GM19328 (cell line): ENCODE data around the gene AOAH.

Experiments used
- ATAC-seq: cut with Tn5 transposase; IDR thresholded peaks from one replicate; pipeline ENCODE4 v1.9.1; 2021; ENCODE audit warnings: mild to moderate bottlenecking, moderate library complexity; ENCODE audit not compliant: unreplicated experiment

AOAH gene

GRCh38 chr7:36723951-36724664 is at the start of gene AOAH:
TSS of gene AOAH (minus strand) at chr7:36724494. CDS start at chr7:36724148, 346 bp downstream.
- peak; percentile 93 for ATAC-seq

GRCh38 chr7:36766451-36766850 is 42.2 kb upstream of the AOAH start:
- no peak for ATAC-seq

- ATAC-seq = no peak
These were observed 41.3 kb upstream of the AOAH start for GRCh38 chr7:36765605-36766004.

- ATAC-seq = no peak
These were observed 40.6 kb upstream of the AOAH start for GRCh38 chr7:36764929-36765328.

GRCh38 chr7:36763132-36763816 is 39.0 kb upstream of the AOAH start:
- ATAC-seq = no peak

GRCh38 chr7:36762394-36762793 is 38.1 kb upstream of the AOAH start:
- ATAC-seq = no peak

- no peak for ATAC-seq
These were observed 37.5 kb upstream of the AOAH start for GRCh38 chr7:36761835-36762234.

GRCh38 chr7:36760856-36761762 is 36.8 kb upstream of the AOAH start:
- ATAC-seq = no peak

GRCh38 chr7:36758879-36759278 is 34.6 kb upstream of the AOAH start:
- no peak for ATAC-seq

- no peak for ATAC-seq
These were observed 31.2 kb upstream of the AOAH start for GRCh38 chr7:36755484-36755883.

- no peak for ATAC-seq
These were observed 27.9 kb upstream of the AOAH start for GRCh38 chr7:36752026-36752711.

GRCh38 chr7:36750451-36750850 is 26.2 kb upstream of the AOAH start:
- no peak for ATAC-seq

- no peak for ATAC-seq
These were observed 25.1 kb upstream of the AOAH start for GRCh38 chr7:36749282-36749960.

- ATAC-seq = no peak
These were observed 23.8 kb upstream of the AOAH start for GRCh38 chr7:36748017-36748487.

- ATAC-seq = no peak
These were observed 23.2 kb upstream of the AOAH start for GRCh38 chr7:36747280-36748016.

- ATAC-seq = no peak
These were observed 22.1 kb upstream of the AOAH start for GRCh38 chr7:36746347-36746746.

- ATAC-seq = no peak
These were observed 18.8 kb upstream of the AOAH start for GRCh38 chr7:36742911-36743775.

- ATAC-seq = no peak
These were observed 17.6 kb upstream of the AOAH start for GRCh38 chr7:36741866-36742265.

- ATAC-seq = no peak
These were observed 15.1 kb upstream of the AOAH start for GRCh38 chr7:36739351-36739750.
